GM12874 (cell line): ENCODE data around the gene CARD10.

Experiments used
- TF ChIP-seq, protein P1 (sequence below): IDR thresholded peaks from 2 replicates; pipeline ENCODE4 v1.5.1; 2011; ENCODE audit warnings: low read depth, mild to moderate bottlenecking, control low read depth, low read length, moderate library complexity; ENCODE audit not compliant: insufficient read depth

The CARD10 gene

DNA sequence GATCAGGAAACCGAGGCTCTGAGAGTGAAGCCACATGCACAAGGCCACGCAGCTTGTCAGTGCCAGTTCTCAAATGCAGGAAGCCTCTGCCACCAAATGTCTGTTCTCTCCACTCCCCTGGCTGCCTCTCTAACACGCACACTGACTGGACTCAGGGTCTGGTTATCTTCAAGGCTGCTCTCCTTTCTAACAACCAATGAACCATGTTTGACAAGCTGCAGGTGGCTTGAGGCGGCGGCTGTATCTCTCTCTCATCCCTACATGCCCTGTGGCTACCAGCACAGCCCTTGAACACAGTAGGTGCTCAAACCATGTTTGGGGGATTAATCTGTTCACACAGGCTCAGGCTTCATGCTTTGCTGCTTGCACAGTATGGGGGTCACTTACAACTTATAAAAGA is 56.8 kb downstream of the CARD10 start:
- TF ChIP-seq, protein P1, sequence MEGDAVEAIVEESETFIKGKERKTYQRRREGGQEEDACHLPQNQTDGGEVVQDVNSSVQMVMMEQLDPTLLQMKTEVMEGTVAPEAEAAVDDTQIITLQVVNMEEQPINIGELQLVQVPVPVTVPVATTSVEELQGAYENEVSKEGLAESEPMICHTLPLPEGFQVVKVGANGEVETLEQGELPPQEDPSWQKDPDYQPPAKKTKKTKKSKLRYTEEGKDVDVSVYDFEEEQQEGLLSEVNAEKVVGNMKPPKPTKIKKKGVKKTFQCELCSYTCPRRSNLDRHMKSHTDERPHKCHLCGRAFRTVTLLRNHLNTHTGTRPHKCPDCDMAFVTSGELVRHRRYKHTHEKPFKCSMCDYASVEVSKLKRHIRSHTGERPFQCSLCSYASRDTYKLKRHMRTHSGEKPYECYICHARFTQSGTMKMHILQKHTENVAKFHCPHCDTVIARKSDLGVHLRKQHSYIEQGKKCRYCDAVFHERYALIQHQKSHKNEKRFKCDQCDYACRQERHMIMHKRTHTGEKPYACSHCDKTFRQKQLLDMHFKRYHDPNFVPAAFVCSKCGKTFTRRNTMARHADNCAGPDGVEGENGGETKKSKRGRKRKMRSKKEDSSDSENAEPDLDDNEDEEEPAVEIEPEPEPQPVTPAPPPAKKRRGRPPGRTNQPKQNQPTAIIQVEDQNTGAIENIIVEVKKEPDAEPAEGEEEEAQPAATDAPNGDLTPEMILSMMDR = no peak

DNA sequence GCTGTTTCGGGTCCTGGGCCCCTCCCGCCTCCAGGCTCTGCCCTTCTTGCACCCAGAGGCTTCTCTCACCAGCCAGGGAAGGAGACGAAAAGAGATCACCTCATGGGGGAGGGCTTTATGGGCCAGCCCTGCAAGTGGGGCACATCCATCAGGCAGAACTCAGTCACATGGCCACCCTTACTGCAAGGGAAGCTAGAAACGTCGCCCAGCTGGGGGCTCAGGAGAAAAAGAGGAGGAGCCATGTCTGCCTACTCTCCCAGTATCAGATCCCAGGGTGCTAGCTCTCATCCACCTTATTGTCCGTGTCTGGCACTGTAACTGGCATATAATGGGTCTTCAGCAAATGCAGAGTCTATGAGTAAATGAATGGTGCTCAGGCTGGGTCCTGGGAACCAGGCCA is 57.3 kb downstream of the CARD10 start:
- TF ChIP-seq, protein P1 = no peak

DNA sequence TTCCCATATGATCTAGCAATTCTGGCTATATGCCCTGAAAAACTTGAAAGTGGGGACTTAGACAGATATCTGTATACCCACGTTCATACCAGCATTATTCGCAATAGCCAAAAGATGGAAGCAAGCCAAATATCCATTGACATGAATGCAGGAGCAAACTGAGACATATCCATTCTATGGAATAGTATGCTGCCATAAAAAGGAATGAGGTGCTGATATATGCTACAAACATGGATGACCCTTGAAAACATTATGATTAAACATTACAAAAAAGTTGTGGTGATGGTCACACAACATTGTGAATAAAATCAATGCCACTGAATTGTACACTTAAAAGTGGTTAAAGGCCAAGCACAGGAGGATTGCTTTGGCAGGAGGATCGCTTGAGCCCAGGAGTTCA is 58.5 kb downstream of the CARD10 start:
- TF ChIP-seq, protein P1 = no peak

DNA sequence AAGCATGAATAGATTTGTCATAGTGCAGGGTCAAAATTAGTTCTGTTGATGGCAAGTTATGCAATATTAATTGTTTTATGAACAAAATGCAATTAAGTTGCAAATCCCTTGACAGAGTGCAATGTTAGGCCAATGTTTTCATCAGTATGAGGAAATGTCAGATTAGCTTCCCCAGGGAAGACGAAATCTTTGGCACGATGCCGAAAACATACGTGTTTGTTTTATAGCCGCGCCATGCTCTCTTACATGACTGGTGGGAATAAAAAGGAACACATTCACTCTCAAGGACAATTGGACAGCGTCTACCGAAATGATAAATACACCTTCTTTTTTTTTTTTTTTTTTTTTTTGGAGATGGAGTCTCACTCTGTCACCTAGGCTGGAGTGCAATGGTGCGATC is 60.0 kb downstream of the CARD10 start:
- TF ChIP-seq, protein P1 = no peak

DNA sequence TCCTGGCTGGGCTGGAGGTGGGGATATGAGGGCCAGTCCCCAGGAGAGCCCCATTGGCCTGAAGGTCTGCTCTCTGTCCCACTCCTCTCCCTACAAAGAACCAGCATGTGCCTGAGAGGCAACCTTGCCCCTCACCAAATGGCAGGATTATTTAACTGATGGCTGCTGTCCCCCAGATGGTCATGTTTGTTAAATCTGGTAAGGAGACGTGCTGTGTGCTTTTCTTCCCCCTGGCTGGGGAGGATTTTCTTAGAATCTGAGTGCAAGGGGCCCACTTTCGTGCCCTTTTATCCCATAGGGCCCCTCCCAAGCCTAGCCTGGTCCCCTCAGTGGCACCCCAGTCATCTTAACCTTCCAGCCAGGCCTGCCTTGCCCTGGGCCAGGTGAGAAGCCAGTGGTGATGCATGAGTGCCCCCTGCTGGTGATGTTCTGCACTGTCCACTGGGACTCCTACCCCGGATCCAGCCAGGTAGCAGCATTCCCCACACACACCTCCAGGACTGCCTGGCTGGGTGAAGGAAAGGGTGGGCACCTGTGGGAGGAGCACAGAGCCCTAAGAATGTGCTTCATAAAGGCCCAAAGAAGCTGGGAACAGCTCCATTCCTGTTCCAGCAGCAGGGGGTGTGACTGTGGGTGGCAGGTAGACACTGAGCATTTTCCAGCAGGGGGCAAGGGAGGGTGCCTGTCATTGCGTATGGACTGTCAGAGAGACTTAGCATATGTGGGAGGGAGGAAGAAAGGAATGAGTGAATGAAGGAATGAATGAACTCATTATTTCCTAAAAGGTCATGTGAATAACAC is 61.9 kb downstream of the CARD10 start:
- TF ChIP-seq, protein P1 = peak; percentile 95

DNA sequence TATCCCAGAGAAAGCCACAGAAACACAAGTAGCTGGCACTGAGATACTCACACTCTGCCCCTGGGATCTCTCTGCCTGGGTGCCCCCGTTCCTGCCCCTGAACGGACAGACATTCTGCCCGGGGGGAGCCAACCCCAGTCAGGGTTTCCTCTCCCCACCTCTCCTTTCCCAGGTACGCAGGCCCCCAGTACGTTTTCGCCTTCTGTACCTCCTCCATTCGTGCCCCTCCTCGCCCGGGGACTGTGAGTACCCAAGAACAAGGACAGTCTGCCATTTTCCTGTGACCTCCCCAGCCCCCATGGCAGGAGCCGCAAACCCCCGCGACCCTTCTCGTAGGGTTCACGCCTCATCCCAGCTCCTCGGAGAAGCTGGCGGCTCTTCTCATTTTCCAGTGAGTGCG is 62.9 kb downstream of the CARD10 start:
- TF ChIP-seq, protein P1 = no peak

DNA sequence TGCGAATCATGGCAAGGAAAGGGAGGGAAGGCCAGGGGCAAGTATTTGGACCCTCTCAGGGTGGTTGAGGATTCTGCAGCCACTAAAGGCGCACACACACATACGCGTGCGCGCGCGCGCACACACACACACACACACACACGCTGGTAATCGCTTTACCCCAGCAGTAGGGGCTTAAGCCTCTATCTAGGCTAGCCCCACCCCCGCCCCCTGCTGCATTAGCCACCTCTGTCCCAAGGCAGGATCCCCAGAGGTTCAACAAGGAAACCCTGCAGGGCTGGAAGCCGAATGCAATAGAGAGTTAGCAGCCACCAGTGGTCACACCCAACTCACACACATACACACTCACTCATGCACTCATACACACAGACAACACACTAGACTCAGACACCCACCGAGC is 63.3 kb downstream of the CARD10 start:
- TF ChIP-seq, protein P1 = no peak
